HG03097 (cell line): ENCODE measurements around the gene OR2T11.
"Not testable (repeated sequence)": the region's sequence is repeated elsewhere in the genome, so short reads cannot be mapped to it uniquely, and the experiment has no call there.

Source experiments
- ATAC-seq: cut with Tn5 transposase; IDR thresholded peaks from one replicate; pipeline ENCODE4 v1.9.1; 2021; ENCODE audit not compliant: unreplicated experiment, low FRiP score

The OR2T11 gene, protein sequence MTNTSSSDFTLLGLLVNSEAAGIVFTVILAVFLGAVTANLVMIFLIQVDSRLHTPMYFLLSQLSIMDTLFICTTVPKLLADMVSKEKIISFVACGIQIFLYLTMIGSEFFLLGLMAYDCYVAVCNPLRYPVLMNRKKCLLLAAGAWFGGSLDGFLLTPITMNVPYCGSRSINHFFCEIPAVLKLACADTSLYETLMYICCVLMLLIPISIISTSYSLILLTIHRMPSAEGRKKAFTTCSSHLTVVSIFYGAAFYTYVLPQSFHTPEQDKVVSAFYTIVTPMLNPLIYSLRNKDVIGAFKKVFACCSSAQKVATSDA

DNA sequence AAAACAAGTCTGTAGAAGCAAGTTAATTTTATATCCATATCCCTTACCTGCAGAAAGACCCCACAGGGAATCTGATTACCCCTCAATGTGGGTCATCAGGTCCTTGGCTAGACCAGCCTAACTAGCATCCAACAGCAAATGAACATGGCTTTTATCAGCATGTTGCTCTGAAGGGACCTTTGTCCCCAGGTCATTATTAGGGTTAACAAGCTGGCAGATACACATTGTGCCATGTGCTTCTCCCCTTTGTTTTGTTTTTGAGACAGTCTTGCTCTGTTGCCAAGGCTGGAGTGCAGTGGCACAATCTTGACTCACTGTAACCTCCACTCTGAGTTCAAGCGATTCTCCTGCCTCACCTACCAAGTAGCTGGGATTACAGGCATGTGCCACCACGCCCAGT, at the start of gene OR2T11:
OR2T11 (minus strand) TSS at position 101 of the 400 bp plus-strand sequence. CDS start 7,963 bp downstream, outside the sequence.
- ATAC-seq, result not testable (repeated sequence)

DNA sequence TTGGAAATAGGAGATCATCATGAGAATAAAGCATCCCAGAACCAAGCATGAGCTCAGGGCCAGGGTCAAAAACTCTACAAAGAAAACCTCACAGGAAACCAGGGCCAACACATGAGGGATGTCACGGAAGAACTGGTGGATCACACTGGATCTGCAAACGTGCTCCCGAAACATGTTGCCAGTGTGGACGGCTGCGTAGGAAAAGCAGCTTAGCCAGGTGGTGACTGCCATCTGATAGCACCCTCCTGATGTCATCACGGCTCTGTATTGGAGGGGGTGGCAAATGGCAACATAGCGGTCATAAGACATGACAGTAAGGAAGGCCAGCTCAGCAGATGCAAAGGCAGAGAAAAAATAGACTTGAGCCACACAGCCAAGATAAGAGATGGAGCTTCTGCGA, 46.8 kb upstream of the OR2T11 start:
- no peak for ATAC-seq

GRCh38 chr1:248670003-248670402, 35.1 kb upstream of the OR2T11 start:
- ATAC-seq, result no peak

- peak; percentile 98 for ATAC-seq
These were observed 28.8 kb upstream of the OR2T11 start for GRCh38 chr1:248663453-248664328.

GRCh38 chr1:248656797-248657196, 21.9 kb upstream of the OR2T11 start:
- not testable (repeated sequence) for ATAC-seq

DNA sequence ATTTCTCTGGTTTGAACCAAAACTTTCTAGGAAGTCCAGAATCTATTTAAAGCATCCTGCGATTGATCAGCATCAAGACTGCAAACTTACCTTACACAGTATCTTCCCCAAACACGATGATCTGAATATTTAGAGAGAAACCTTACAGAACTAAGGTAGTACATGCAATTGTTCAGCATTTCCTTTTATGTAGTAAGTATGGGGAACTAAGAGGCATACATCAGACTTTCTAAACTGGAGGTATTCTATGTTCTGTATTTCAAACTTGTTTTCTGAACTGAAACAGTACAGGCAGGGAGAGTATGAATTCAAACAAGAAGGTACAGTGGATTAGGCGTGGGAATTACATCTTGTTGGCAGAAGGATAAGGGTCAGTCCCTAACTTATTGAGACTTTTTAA, 20.5 kb upstream of the OR2T11 start, which contains the start of gene OR2T27:
OR2T27 (minus strand) TSS at position 175 of the 400 bp plus-strand sequence. CDS start 4,644 bp downstream, outside the sequence.
- peak; percentile 46 for ATAC-seq

GRCh38 chr1:248648770-248649536, 14.1 kb upstream of the OR2T11 start:
- not testable (repeated sequence) for ATAC-seq

- ATAC-seq, result not testable (repeated sequence)
These were observed 10.3 kb upstream of the OR2T11 start, which contains the start of gene OR2T35 for GRCh38 chr1:248645178-248645577. Gene OR2T35, minus strand, starts transcription at chr1:248645278. Its CDS starts 6,020 bp downstream, at chr1:248639258.

GRCh38 chr1:248642971-248643651, 8.2 kb upstream of the OR2T11 start:
- ATAC-seq, result peak; percentile 53

GRCh38 chr1:248641583-248641982, 6.7 kb upstream of the OR2T11 start:
- not testable (repeated sequence) for ATAC-seq

DNA sequence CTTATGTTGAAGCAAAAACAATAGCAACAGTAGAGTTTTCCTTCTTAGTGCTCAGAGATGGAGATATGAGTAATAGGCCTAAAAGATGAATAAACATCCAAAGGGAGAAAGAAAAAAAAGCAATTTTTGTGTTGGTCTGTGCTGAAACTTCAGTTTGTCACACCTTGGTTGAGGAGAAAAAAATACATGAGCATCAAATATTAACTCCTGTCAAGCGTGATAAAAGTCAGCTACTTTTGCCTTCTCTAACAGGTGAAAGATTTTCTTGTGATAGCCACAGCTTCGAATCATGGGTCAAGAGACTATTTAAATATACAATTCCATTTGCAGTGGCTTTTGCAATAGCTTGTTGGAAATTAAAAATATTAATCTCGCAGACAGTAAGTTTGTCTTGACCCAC, 6.0 kb upstream of the OR2T11 start:
- ATAC-seq, result peak; percentile 40

GRCh38 chr1:248639652-248640051, 4.8 kb upstream of the OR2T11 start:
- ATAC-seq, result not testable (repeated sequence)

DNA sequence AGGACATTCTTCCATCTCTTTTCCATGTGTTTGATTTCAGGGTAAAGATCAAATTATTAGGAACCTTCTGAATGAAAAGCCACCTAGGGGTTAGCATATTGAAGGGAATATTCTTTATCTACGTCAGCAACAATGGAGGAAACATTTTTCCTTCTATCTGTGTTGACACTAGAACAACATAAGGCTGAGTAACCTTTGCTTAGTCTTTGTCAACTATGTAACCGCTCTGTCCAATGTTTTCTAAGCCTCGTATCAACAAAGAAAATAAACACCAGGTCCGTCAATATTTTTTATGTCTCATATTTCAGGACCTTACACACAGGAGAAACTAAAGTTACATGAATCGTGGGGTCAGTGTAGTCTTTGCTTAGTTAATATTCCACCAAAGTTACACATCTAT, 1.7 kb upstream of the OR2T11 start:
- not testable (repeated sequence) for ATAC-seq

- no peak for ATAC-seq
These were observed 3.4 kb downstream of the OR2T11 start for GRCh38 chr1:248631354-248632008.

- ATAC-seq, result no peak
These were observed 4.3 kb downstream of the OR2T11 start for GRCh38 chr1:248630551-248630950.

GRCh38 chr1:248627971-248628844, 6.7 kb downstream of the OR2T11 start:
- peak; percentile 70 for ATAC-seq

DNA sequence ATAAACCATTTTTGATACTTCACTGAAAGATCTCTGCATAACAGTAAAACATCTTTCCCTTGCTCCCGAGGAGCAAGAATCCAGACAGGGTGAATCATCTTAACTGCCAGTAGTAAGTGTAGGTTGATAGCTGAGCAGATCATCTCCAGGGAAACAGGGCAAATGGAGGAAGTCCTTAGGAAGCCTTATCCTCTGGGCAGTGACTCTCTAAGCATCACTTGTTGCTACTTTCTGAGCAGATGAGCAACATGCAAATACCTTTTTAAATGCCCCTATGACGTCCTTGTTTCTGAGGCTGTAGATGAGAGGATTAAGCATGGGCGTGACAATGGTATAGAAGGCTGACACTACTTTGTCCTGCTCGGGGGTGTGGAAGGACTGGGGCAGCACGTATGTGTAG, 8.9 kb downstream of the OR2T11 start:
- ATAC-seq, result no peak

GRCh38 chr1:248625166-248625565, 9.7 kb downstream of the OR2T11 start:
- no peak for ATAC-seq
